Smooth muscle cell (in vitro differentiated cells): ENCODE measurements around the gene PELI2. TPM values are rescaled to one million over a fixed set of nuclear protein-coding genes. Genes with fewer than 3 reads are reported as not detected.
"Not testable (repeated sequence)": the region's sequence is repeated elsewhere in the genome, so short reads cannot be mapped to it uniquely, and the experiment has no call there.

Source experiments
- DNase-seq: peaks from one replicate; lab custom pipeline; 2025; ENCODE audit not compliant: unreplicated experiment; lab: John Stamatoyannopoulos, UW
- H2AFZ ChIP-seq: fragments of 200-600 bp; sonication (generic); 2 replicates; pipeline ENCODE4 v1.6.0; 2016; ENCODE audit warnings: antibody characterized with exemption, low read depth, mild to moderate bottlenecking
- H3F3A ChIP-seq: fragments of 200-600 bp; sonication (generic); 2 replicates; pipeline ENCODE4 v1.6.0; 2017; ENCODE audit warnings: antibody characterized with exemption, low read depth
- H3K27ac ChIP-seq: fragments of 200-600 bp; sonication (generic); 2 replicates; pipeline ENCODE4 v1.5.1; 2016; ENCODE audit warnings: low read depth, mild to moderate bottlenecking
- H3K27me3 ChIP-seq: fragments of 200-600 bp; sonication (generic); 2 replicates; pipeline ENCODE4 v1.6.1; 2016; ENCODE audit warnings: low read depth, mild to moderate bottlenecking
- H3K36me3 ChIP-seq: fragments of 200-600 bp; sonication (generic); 2 replicates; pipeline ENCODE4 v1.5.1; 2016; ENCODE audit warnings: low read depth
- H3K4me1 ChIP-seq: fragments of 200-600 bp; sonication (generic); 2 replicates; pipeline ENCODE4 v1.5.1; 2016; ENCODE audit warnings: low read depth
- H3K4me2 ChIP-seq: fragments of 200-600 bp; sonication (generic); 2 replicates; pipeline ENCODE4 v1.6.0; 2016; ENCODE audit warnings: mild to moderate bottlenecking
- H3K4me3 ChIP-seq: fragments of 200-600 bp; sonication (generic); 2 replicates; pipeline ENCODE4 v1.5.1; 2016; ENCODE audit warnings: mild to moderate bottlenecking
- H3K79me2 ChIP-seq: fragments of 200-600 bp; sonication (generic); 2 replicates; pipeline ENCODE4 v1.6.0; 2016; ENCODE audit warnings: low read depth, mild to moderate bottlenecking
- H3K9ac ChIP-seq: fragments of 200-600 bp; sonication (generic); 2 replicates; pipeline ENCODE4 v1.6.0; 2016; ENCODE audit warnings: low read depth
- H3K9me3 ChIP-seq: fragments of 200-600 bp; sonication (generic); replicated peaks from 2 replicates; pipeline ENCODE4 v1.5.1; 2016; ENCODE audit warnings: low read depth
- H4K20me1 ChIP-seq: fragments of 200-600 bp; sonication (generic); 2 replicates; pipeline ENCODE4 v1.6.0; 2016; ENCODE audit warnings: low read depth
- WGBS: methylation state at CpG from one replicate; pipeline ENCODE4 v1.1.7; 2016; ENCODE audit warnings: low lambda C conversion rate; 5-methylcytosine and 5-hydroxymethylcytosine counted together
- polyA plus RNA-seq: library from polyadenylated mRNA; unstranded; fragments of >200 nt; fragmentation: Nextera tagmentation; extraction: Ambion mirVana; gene quantifications from 2 replicates; pipeline ENCODE4 v1.2.1, GENCODE V29; 2016
- total RNA-seq: library from RNA; depleted of rRNA; stranded (reverse); fragments of >200 nt; gene quantifications from 2 replicates; pipeline ENCODE4 v1.2.3, GENCODE V29; 2014
- TF ChIP-seq, protein P1 (sequence below): fragments of 200-600 bp; sonication (generic); IDR thresholded peaks from 2 replicates; pipeline ENCODE4 v1.5.1; 2017; ENCODE audit warnings: borderline replicate concordance, mild to moderate bottlenecking, antibody characterized with exemption; ENCODE audit not compliant: insufficient read depth, poor library complexity, severe bottlenecking

The PELI2 gene
- total and polyA plus RNA-seq, 2 experiments from 2014 or later: 4.6 to 9.1 TPM

DNA sequence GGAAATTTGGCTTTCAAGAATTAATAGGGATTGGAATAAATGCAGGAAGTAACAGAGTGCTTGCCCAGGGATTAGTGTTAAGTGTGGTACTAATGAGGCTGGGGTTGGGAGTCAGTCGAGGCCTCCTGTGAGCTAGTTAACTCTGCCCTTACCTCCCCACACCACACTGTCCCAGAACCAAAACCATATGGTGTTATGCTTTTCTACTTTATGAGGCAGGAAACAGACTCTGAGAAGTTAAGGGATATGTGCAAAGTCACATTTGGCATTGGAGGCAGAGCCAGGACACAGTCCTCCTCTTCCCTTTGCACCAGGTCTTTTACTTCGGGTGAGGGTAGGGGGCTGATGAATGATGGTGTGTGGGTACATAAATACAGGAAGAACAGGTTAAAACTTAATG, 41.9 kb downstream of the PELI2 start:
- Histone ChIP-seq H3K9me3 (no peaks in the 10 kb centered on the region), H3K79me2 (peaks cover 48% of the 10 kb centered on the region), H3K9ac (no peak overlapping the region), H3K4me1 (peaks cover 4% of the 10 kb centered on the region), H3K36me3 (no peaks in the 10 kb centered on the region), H3K27me3 (no peaks in the 10 kb centered on the region), H2AFZ (no peak overlapping the region), H4K20me1 (peaks cover 3% of the 10 kb centered on the region), H3K4me3 (no peak overlapping the region), H3K27ac (no peak overlapping the region), H3K4me2 (no peak overlapping the region), H3F3A (no peaks in the 10 kb centered on the region)
- DNase-seq: no peak
- 39% methylated on average over 2 of the region's 2 CpGs for WGBS
- TF ChIP-seq, protein P1, sequence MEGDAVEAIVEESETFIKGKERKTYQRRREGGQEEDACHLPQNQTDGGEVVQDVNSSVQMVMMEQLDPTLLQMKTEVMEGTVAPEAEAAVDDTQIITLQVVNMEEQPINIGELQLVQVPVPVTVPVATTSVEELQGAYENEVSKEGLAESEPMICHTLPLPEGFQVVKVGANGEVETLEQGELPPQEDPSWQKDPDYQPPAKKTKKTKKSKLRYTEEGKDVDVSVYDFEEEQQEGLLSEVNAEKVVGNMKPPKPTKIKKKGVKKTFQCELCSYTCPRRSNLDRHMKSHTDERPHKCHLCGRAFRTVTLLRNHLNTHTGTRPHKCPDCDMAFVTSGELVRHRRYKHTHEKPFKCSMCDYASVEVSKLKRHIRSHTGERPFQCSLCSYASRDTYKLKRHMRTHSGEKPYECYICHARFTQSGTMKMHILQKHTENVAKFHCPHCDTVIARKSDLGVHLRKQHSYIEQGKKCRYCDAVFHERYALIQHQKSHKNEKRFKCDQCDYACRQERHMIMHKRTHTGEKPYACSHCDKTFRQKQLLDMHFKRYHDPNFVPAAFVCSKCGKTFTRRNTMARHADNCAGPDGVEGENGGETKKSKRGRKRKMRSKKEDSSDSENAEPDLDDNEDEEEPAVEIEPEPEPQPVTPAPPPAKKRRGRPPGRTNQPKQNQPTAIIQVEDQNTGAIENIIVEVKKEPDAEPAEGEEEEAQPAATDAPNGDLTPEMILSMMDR: no peak

DNA sequence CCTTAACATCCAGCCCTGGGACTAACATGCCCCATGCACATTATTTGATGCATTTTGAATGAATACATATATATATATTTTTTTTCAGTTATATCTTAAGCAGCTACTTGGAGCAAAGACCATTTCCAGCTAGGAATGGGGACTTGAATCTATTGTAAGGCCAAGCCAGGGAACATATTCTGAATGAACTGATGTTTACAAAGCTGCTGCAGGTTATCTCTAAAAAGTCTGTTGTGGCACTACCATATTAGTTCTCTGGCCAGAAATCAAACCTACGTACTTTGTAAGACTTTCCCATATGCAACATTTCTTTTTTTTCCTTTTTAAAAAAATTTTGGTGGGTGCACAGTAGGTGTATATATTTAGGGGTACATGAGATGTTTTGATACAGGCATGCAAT, 43.4 kb downstream of the PELI2 start:
- 100% methylated on average over 1 of the region's 1 CpG for WGBS
- H3K27ac ChIP-seq: no peak overlapping the region

DNA sequence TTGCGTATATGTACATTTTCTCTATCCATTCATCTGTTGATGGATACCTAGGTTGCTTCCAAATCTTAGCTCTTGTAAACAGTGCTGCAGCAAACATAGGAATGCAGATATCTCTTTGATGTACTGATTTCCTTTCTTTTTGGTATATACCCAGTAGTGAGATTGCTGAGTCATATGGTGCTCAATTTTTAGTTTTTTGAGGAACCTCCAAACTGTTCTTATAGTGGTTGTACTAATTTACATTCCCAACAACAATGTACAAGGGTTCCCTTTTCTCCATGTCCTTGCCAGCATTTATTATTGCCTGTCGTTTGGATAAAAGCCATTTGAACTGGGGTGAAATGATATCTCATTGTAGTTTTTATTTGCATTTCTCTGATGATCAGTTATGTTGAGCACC, 44.3 kb downstream of the PELI2 start:
- Histone ChIP-seq H4K20me1 (peaks cover 3% of the 10 kb centered on the region), H3K4me3 (no peak overlapping the region), H3K4me2 (no peak overlapping the region), H3K27me3 (no peaks in the 10 kb centered on the region), H2AFZ (no peak overlapping the region), H3K9me3 (peaks cover 6% of the 10 kb centered on the region), H3K36me3 (no peaks in the 10 kb centered on the region), H3K79me2 (peaks cover 50% of the 10 kb centered on the region), H3K4me1 (peaks cover 4% of the 10 kb centered on the region), H3F3A (no peaks in the 10 kb centered on the region), H3K27ac (no peak overlapping the region), H3K9ac (no peak overlapping the region)
- WGBS: 95% methylated on average over 2 of the region's 2 CpGs
- no peak for DNase-seq
- TF ChIP-seq, protein P1: no peak

More for the DNA sequence above, 43.4 kb downstream of the PELI2 start:
- peaks cover 48% of the 10 kb centered on the region for H3K79me2 ChIP-seq
- peaks cover 4% of the 10 kb centered on the region for H3K4me1 ChIP-seq
- H3K9ac ChIP-seq: no peak overlapping the region
- H3K9me3 ChIP-seq: peaks cover 6% of the 10 kb centered on the region
- no peak overlapping the region for H3K4me2 ChIP-seq
- no peaks in the 10 kb centered on the region for H3K27me3 ChIP-seq
- H4K20me1 ChIP-seq: peaks cover 3% of the 10 kb centered on the region
- TF ChIP-seq, protein P1: no peak
- H3K4me3 ChIP-seq: no peak overlapping the region
- H3F3A ChIP-seq: no peaks in the 10 kb centered on the region
- DNase-seq: no peak
- no peaks in the 10 kb centered on the region for H3K36me3 ChIP-seq
- no peak overlapping the region for H2AFZ ChIP-seq

DNA sequence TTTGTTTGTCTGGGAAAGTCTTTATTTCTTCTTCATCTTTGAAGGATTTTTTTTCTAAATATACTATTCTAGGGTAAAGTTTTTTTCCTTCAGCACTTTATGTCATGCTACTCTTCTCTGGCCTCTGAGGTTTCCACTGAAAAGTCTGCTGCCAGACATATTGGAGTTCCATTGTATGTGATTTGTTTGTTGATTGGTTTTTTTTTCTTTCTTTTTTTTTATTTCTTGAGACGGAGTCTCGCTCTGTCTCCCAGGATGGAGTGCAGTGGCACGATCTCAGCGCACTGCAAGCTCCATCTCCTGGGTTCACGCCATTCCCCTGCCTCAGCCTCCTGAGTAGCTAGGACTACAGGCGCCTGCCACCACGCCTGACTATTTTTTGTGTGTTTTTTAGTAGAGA, 48.4 kb downstream of the PELI2 start:
- 92% methylated on average over 7 of the region's 7 CpGs for WGBS
- not testable (repeated sequence) for H3K9me3 ChIP-seq, H3K27me3 ChIP-seq, H4K20me1 ChIP-seq, H3K9ac ChIP-seq, H3F3A ChIP-seq, H3K27ac ChIP-seq, DNase-seq, H2AFZ ChIP-seq, H3K4me3 ChIP-seq, H3K36me3 ChIP-seq, H3K4me2 ChIP-seq, H3K4me1 ChIP-seq
- peaks cover 41% of the 10 kb centered on the region for H3K79me2 ChIP-seq
